ENCODE results near the gene SHISA6.

SHISA6 gene

DNA sequence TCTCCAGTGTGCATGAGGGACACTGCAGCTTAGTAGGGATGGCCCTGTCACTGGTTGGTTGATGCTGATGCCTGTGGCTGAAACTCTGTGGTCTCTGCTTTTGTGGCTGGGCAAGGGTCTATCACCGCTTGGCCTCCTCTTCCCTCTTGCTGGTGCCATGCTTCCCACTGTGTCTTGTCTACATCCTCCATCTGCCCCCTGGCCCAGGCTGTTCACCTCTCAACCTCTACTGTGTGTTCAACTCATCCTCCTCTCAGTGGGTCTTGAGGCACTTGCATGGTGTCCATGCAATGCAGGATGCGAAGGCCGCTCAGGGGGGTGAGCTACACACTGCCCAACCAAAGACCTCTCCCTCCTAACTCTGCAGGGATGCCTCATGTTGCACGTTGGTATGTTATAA, 19.8 kb upstream of the SHISA6 start:
- no peak for DNase-seq (ENCODE audit: low read depth)
- no peak overlapping the region for H3K4me3 ChIP-seq (ENCODE audit: low read depth, low read length)

DNA sequence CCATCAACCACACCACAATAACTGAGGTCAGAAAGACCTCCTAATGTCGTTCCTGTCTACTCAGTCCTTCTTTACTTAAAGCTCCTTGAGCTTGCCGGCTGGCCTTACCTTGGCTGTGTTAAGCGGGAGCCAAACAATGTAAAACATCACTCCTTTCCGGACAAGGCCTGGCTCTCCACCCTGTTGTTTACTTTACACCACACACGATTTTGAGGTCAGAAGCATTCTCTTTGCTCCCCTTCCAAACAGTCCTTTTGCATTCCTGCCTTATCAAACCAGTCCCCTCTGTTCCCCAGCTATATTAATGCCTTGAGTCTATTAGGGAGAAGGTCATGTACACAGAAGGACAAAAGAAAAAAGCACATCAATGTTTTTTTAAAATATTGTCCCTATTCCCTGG, 19.3 kb upstream of the SHISA6 start:
- H3K4me3 ChIP-seq (ENCODE audit: low read depth, low read length) = no peak overlapping the region
- TF ChIP-seq, protein P1, sequence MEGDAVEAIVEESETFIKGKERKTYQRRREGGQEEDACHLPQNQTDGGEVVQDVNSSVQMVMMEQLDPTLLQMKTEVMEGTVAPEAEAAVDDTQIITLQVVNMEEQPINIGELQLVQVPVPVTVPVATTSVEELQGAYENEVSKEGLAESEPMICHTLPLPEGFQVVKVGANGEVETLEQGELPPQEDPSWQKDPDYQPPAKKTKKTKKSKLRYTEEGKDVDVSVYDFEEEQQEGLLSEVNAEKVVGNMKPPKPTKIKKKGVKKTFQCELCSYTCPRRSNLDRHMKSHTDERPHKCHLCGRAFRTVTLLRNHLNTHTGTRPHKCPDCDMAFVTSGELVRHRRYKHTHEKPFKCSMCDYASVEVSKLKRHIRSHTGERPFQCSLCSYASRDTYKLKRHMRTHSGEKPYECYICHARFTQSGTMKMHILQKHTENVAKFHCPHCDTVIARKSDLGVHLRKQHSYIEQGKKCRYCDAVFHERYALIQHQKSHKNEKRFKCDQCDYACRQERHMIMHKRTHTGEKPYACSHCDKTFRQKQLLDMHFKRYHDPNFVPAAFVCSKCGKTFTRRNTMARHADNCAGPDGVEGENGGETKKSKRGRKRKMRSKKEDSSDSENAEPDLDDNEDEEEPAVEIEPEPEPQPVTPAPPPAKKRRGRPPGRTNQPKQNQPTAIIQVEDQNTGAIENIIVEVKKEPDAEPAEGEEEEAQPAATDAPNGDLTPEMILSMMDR (IDR thresholded peaks at IDR 0.05; ENCODE audit: insufficient read depth, low read depth, low read length, missing control alignments) = no peak

More for the DNA sequence above, 19.8 kb upstream of the SHISA6 start:
- TF ChIP-seq, protein P1 (IDR thresholded peaks at IDR 0.05; ENCODE audit: insufficient read depth, low read depth, low read length, missing control alignments) = no peak

DNA sequence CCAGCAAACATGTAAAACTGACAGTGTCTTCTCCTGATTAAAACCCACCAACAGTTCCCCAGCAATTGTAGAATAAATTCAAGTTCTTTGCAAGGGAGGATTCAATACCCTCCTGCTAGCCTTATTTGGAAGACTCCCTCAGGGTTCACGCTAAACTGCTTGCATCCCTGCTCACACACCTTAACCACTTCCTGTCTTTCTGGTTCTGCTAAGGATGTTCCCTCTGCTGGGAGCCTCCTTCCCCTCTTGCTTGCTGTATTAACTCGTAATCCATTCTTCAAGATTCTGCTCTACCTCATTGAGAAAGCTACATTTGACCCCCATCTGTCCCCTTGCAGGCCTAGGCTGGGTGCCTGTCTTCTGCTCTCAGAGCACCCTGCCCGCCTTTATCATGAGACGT, 2.3 kb upstream of the SHISA6 start:
- no peak overlapping the region for H3K4me3 ChIP-seq (ENCODE audit: low read depth, low read length)
- DNase-seq (ENCODE audit: low read depth) = no peak
- TF ChIP-seq, protein P1 (IDR thresholded peaks at IDR 0.05; ENCODE audit: insufficient read depth, low read depth, low read length, missing control alignments) = no peak

More for the DNA sequence above, 19.3 kb upstream of the SHISA6 start:
- DNase-seq (ENCODE audit: low read depth) = no peak

DNA sequence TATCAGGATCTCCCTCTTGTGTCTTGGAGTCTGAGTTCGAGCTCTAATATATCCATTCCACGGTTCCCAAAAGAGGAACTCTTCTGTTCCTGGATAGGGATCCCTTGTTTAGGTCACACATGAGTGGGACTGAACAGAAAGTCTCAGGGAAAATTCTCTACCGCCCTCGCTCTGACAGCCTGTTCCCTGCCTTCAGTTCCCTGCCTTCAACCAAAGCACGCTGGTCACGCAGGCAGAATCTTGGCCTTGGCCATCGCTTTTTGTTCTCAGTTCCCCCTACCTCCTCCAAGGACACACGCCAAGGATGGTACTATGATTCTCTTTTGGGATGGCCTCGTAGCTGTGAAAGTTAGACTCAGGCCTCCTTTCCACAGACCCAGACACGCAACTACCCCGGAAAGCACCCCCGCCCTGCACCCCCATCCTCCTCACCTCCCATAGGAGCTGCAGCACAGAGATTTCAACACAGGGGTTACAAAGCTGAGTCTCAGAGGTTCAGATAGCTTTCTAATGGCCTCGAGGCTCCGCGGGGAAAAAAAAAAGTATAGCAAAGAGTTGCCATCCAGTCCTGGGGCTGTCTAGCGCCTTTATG, 1.5 kb upstream of the SHISA6 start:
- TF ChIP-seq, protein P1 (IDR thresholded peaks at IDR 0.05; ENCODE audit: insufficient read depth, low read depth, low read length, missing control alignments) = no peak
- H3K4me3 ChIP-seq (ENCODE audit: low read depth, low read length) = no peak overlapping the region
- DNase-seq (ENCODE audit: low read depth) = no peak

DNA sequence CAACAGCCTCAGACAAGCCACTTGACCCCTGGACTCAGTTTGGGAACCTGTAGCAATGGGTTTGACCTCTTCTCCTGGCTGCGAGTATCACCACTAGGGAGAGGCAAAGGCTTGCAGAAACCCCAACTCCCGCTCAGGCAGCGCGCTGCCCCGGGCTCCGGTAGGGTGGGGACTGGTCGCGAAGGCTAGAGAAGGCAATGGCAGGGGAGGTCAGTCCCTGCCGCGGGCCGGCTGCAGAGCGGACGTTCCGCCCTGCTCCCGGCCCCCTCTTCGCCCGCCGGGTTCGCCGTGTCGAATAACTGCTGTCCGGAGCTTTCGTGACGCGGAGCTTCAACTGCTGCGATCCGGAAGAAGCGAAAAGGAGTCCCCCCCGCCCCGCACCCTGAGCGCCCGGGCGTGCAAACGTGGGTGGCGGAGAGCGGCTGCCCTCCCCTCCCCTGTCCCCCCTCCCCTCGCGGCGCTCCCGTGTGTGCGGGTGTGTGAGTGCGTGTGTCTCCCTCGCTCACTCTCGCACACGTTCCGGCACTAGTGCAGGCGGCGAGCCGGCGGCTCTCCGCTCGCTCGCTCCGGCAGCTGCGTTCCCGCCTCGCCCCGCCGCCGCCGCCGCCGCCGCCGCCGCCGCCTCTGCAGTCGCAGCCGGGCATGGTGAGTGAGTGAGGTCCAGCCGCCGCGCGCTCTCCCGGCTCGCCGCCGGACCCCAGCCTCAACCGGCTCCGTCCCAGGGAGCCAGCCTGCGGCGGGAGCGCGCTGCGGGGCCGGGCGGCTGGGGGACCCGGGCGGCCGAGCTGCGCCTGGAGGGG, 772 bp upstream of the SHISA6 start:
- H3K4me3 ChIP-seq (ENCODE audit: low read depth, low read length) = no peak overlapping the region
- TF ChIP-seq, protein P1 (IDR thresholded peaks at IDR 0.05; ENCODE audit: insufficient read depth, low read depth, low read length, missing control alignments) = no peak
- DNase-seq (ENCODE audit: low read depth) = no peak

DNA sequence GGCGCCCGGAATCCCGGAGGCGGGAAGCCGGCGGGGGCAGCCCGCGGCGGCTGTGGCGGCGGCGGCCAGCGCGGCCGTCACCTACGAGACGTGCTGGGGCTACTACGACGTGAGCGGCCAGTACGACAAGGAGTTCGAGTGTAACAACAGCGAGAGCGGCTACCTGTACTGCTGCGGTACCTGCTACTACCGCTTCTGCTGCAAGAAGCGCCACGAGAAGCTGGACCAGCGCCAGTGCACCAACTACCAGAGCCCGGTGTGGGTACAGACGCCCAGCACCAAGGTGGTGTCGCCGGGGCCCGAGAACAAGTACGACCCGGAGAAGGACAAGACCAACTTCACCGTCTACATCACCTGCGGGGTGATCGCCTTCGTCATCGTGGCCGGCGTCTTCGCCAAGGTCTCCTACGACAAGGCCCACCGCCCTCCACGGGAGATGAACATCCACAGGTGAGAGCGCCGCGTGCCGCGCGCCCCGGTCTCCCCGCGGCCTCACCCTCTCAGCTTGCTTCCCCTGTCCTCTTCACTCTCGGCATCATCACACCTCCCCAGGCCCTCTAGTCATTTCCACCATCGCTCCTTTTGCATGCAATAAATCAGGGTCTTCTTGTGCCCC, 706 bp downstream of the SHISA6 start:
- no peak overlapping the region for H3K4me3 ChIP-seq (ENCODE audit: low read depth, low read length)
- no peak for DNase-seq (ENCODE audit: low read depth)
- TF ChIP-seq, protein P1 (IDR thresholded peaks at IDR 0.05; ENCODE audit: insufficient read depth, low read depth, low read length, missing control alignments) = no peak
